ENCODE data around the gene YBEY. TPM values are rescaled to one million over a fixed set of nuclear protein-coding genes. Genes with fewer than 3 reads are reported as not detected.

YBEY gene
- total and polyA plus RNA-seq, 2 of the 8 experiments (the other 6 are each of a cell fraction or from before 2014, with no cell fraction given): 26.9 to 31.9 TPM

DNA sequence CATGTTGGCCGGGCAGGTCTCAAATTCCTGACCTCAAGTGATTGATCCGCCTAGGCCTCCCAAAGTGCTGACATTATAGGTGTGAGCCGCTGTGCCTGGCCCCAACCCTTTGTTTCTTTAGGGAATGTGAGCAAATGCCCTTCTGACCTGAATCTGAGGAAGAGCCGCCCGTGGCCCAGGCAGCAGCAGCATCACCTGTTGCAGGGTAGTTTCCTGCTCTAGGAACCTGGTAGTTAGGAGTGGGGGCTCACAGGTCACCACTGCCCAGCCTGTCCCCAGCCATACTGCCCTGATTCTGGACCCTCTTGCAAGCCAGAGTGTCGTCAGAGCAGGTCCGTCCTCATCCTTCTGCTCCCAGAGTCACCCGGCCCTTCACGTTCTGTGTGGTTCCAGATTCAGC, 13.0 kb downstream of the YBEY start:
- Histone ChIP-seq H2BK120ac (replicated peaks; ENCODE audit: low read depth, low read length) (no peak overlapping the region), H3K79me2 (ENCODE audit: control insufficient read depth in 1 of 2, insufficient read depth in 2 of 2, low read length in 2 of 2) (no peaks in the 10 kb centered on the region), H3K27ac (ENCODE audit: low read depth, low read length) (no peak overlapping the region), H2BK20ac (ENCODE audit: low read length) (no peak overlapping the region), H3K9ac (replicated peaks in 1 of 4; ENCODE audit: extremely low read depth in 1 of 4, low read depth in 3 of 4, low read length in 3 of 4) (no peak overlapping the region), H2BK5ac (ENCODE audit: low read depth, low read length) (no peak overlapping the region), H3K14ac (ENCODE audit: insufficient read length) (no peak overlapping the region), H3K23ac (ENCODE audit: insufficient read length) (no peak overlapping the region), H3K27me3 (replicated peaks in 1 of 4; ENCODE audit: control insufficient read depth in 3 of 4, extremely low read depth in 1 of 4, insufficient read depth in 3 of 4, low read length in 3 of 4) (peaks cover 0 to 3% (median 0%) of the 10 kb centered on the region in 4 experiments; a peak in 1 of 7 replicates), H2BK15ac (ENCODE audit: low read length) (no peak overlapping the region), H3K79me1 (ENCODE audit: low read depth, low read length) (no peaks in the 10 kb centered on the region), H2AK5ac (ENCODE audit: low read depth, low read length) (no peak overlapping the region), H4K5ac (ENCODE audit: insufficient read length, low read depth, low read length) (no peak overlapping the region), H3K9me3 (ENCODE audit: insufficient read depth in 2 of 2, low read depth in 1 of 2, low read length in 1 of 2) (no peaks in the 10 kb centered on the region), H3K4ac (replicated peaks; ENCODE audit: insufficient read length, low read depth, low read length) (no peak overlapping the region), H3K4me2 (ENCODE audit: insufficient read depth in 1 of 2, low read depth in 2 of 2, low read length in 2 of 2) (no peak overlapping the region), H3K23me2 (ENCODE audit: low read depth, low read length) (peaks cover 3% of the 10 kb centered on the region; the same call in 1 of the 2 replicates), H4K8ac (ENCODE audit: extremely low read depth, insufficient read depth, low read length) (no peak overlapping the region), H4K20me1 (replicated peaks in 1 of 2; ENCODE audit: control insufficient read depth in 1 of 2, insufficient read depth in 2 of 2, low read length in 2 of 2) (peaks cover 0 to 2% of the 10 kb centered on the region in 2 experiments), H3K18ac (ENCODE audit: extremely low read depth, low read length) (no peak overlapping the region), H3K4me3 (ENCODE audit: extremely low read depth in 1 of 4, insufficient read depth in 2 of 4, low read depth in 3 of 4, low read length in 4 of 4) (no peak overlapping the region), H4K91ac (replicated peaks; ENCODE audit: insufficient read length, low read length) (no peak overlapping the region), H3K4me1 (replicated peaks in 1 of 4; ENCODE audit: control insufficient read depth in 3 of 4, insufficient read depth in 4 of 4, low read length in 3 of 4) (peaks cover 2 to 12% (median 8%) of the 10 kb centered on the region in 4 experiments; a peak in 6 of 7 replicates), H3K36me3 (ENCODE audit: control insufficient read depth in 2 of 4, insufficient read depth in 4 of 4, low read length in 3 of 4) (peaks cover 0 to 23% (median 11%) of the 10 kb centered on the region in 4 experiments; a peak in 6 of 8 replicates), H2BK12ac (ENCODE audit: low read depth, low read length) (no peak overlapping the region), H3K56ac (replicated peaks; ENCODE audit: insufficient read length, low read depth, low read length) (no peak overlapping the region), H2AFZ (ENCODE audit: low read length) (no peak overlapping the region)
- FAIRE-seq (no peak), DNase-seq (ENCODE audit: low read depth in 1 of 2, low spot score in 2 of 2) (no peak)
- TF ChIP-seq RFX5 (IDR thresholded peaks at IDR 0.05; ENCODE audit: borderline replicate concordance, low read depth, low read length): peak; percentile 46; the same call in 1 of the 2 replicates
- TF ChIP-seq GABPA (IDR thresholded peaks at IDR 0.05; ENCODE audit: borderline replicate concordance, insufficient read depth, low read length): no peak
- POLR2A ChIA-PET (ENCODE audit: partially characterized antibody): interaction anchor here (0.6 to 5.0 kb wide), 5 partner anchors 9 to 33 kb away, joined by 3 to 24 read pairs (median 6); no protein-coding TSS in a partner anchor
- CTCF ChIA-PET (ENCODE audit: partially characterized antibody): interaction anchor here (1.0 to 1.2 kb wide), 2 partner anchors 15 to 26 kb away, joined by 3 to 4 read pairs; a partner anchor contains a TSS
- 83% methylated on average over 9 of the region's 9 CpGs; no CpG with 5 or more reads in 1 of the 2 experiments for WGBS, 2 experiments (ENCODE audit: extremely low coverage in 1 of 2, insufficient coverage in 1 of 2, insufficient read length in 1 of 2, insufficient replicate concordance in 2 of 2, low coverage in 1 of 2, low lambda C conversion rate in 2 of 2, missing lambda C conversion rate in 1 of 2)

Data from H1 (cell line).